Stomach (tissue), 9 donors: ENCODE data around the gene GABBR1. TPM values are rescaled to one million over a fixed set of nuclear protein-coding genes. Genes with fewer than 3 reads are reported as not detected.

Source experiments
- DNase-seq, 2 donors: peaks; one replicate each; pipeline versions ENCODE4 v3.0.0 to v3.0.0-alpha.2; 2013 to 2019
- H3K27ac ChIP-seq, 5 donors: fragments of 200-600 bp in 4 of 5; sonication (generic) in 4 of 5; one replicate each; pipeline ENCODE4 v1.5.1; 2013 to 2019; ENCODE audit warnings: mild to moderate bottlenecking in 1 of 5, moderate library complexity in 1 of 5
- H3K27me3 ChIP-seq, 3 donors: fragments of 200-600 bp; sonication (generic); one replicate each; pipeline ENCODE4 v1.5.1; 2017 to 2019; ENCODE audit warnings: mixed run types in 1 of 3
- H3K36me3 ChIP-seq, 4 donors: fragments of 200-600 bp; sonication (generic); 1 replicate in 3 of 4; 2 replicates in 1 of 4; pipeline ENCODE4 v1.5.1; 2016 to 2019
- H3K4me1 ChIP-seq, 4 donors: fragments of 200-600 bp; sonication (generic); one replicate each; pipeline ENCODE4 v1.5.1; 2016 to 2019
- H3K4me3 ChIP-seq, 4 donors: fragments of 200-600 bp; sonication (generic) in 3 of 4; one replicate each; pipeline ENCODE4 v1.5.1; 2016 to 2019; ENCODE audit warnings: mild to moderate bottlenecking in 1 of 4
- H3K9me3 ChIP-seq, 4 donors: fragments of 200-600 bp; sonication (generic); one replicate each; pipeline ENCODE4 v1.5.1; 2016 to 2019
- CTCF ChIP-seq, 7 experiments: fragments of 450-650 bp in 4 of 7; fragments of 200-600 bp in 3 of 7; sonication (generic) in 3 of 7; IDR thresholded peaks; one replicate each; pipeline ENCODE4 v1.5.1; 2016 to 2019; ENCODE audit warnings: antibody characterized with exemption in 7 of 7, control low read depth in 2 of 7, mild to moderate bottlenecking in 1 of 7
- EP300 ChIP-seq: sonication (generic); formaldehyde crosslinking; IDR thresholded peaks from one replicate; pipeline ENCODE4 v1.6.1; 2017; ENCODE audit warnings: antibody characterized with exemption
- POLR2A ChIP-seq, 4 donors: fragments of 450-650 bp; IDR thresholded peaks; one replicate each; pipeline ENCODE4 v1.6.1; 2016; ENCODE audit warnings: antibody characterized with exemption in 4 of 4, control low read depth in 2 of 4, mild to moderate bottlenecking in 1 of 4, moderate library complexity in 1 of 4
- POLR2AphosphoS5 ChIP-seq, 3 donors: sonication (generic); formaldehyde crosslinking; IDR thresholded peaks; one replicate each; pipeline ENCODE4 v1.6.1; 2016; ENCODE audit warnings: antibody characterized with exemption in 3 of 3
- WGBS, 5 donors: extraction: QIAGEN DNeasy Blood & Tissue Kit in 3 of 5; methylation state at CpG; one replicate each; pipeline versions ENCODE4 v1.1.5 to v1.1.7; 2013 to 2018; 5-methylcytosine and 5-hydroxymethylcytosine counted together
- intact Hi-C: fragments of 100-400 bp; cut with DNase I; formaldehyde crosslinking; loops from one replicate; pipeline ENCODE4 v1.15.1; 2023; ENCODE audit warnings: low total_unique reads
- polyA plus RNA-seq, 3 donors: library from polyadenylated mRNA; stranded (reverse); fragments of 200-250 nt; gene quantifications; one replicate each; pipeline ENCODE4 v1.2.3, GENCODE V29; 2013
- total RNA-seq, 5 donors: library from RNA; depleted of rRNA; stranded (reverse); fragments of >200 nt; gene quantifications; one replicate each; pipeline versions ENCODE4 v1.1.0 to v1.2.3, GENCODE V29; 2014 to 2016
- donor health status: healthy with polysubstance abuse.
- donor health status: Bipolar disorder and iron deficiency.
- donor health status: healthy.

GABBR1 gene
- total and polyA plus RNA-seq, 8 donors: 4.5 to 101 (median 29.8) TPM

GRCh38 chr6:29521006-29521680, 111.8 kb downstream of the GABBR1 start:
- Histone ChIP-seq H3K4me3 (no peak overlapping the region), H3K27ac (no peak overlapping the region), H3K9me3 (no peaks in the 10 kb centered on the region), H3K27me3 (no peaks in the 10 kb centered on the region), H3K36me3 (no peaks in the 10 kb centered on the region), H3K4me1 (no peaks in the 10 kb centered on the region)
- intact Hi-C loops: no loop called here
- 44 to 62% (median 53%) methylated on average over 8 of the region's 8 CpGs for WGBS, 5 donors
- TF ChIP-seq POLR2AphosphoS5 (IDR thresholded peaks at IDR 0.05) (no peak), CTCF (IDR thresholded peaks at IDR 0.05) (no peak), EP300 (no peak), POLR2A (IDR thresholded peaks at IDR 0.05) (no peak)
- DNase-seq: no peak

GRCh38 chr6:29520232-29520631, 112.8 kb downstream of the GABBR1 start:
- WGBS, 5 donors: 76 to 84% (median 83%) methylated on average over 4 of the region's 4 CpGs

DNA sequence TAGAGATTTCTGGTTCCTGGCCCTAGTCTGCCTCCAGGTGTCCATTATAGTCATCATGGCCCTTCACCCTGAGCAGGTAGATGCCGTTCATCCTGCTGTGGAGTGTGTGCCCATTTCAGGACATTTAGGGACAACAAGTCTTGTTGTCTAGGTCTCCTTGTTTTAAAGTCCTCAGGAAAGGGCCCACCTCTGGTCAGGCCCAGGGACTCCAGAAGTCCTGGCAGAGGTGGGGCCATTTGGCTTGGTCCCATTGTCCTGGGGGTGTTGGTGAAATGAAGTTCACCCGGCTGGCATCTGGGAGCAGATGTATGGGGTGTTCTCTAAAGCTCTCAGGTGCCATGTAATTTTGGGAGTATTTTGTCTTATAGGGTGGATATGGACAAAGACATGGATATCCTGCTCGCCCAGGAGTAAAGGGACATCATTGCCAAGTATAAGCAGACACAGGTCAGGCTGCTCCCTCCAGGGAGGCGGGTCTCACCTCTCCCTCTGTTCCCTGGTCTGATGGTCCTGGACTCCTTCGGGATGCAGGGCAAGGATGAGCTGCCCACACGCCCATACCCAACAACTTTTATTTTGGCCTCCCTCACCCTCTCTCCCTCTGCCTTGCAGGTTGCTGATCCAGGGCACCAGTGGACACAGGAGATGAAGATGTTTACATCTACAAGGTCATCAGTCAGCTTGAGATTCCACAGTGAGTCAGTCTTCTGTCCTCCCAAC, 113.5 kb downstream of the GABBR1 start:
- H3K27ac ChIP-seq: no peak overlapping the region
- H3K27me3 ChIP-seq: no peaks in the 10 kb centered on the region
- H3K4me1 ChIP-seq: no peaks in the 10 kb centered on the region
- TF ChIP-seq CTCF (IDR thresholded peaks at IDR 0.05) (no peak), EP300 (no peak), POLR2A (IDR thresholded peaks at IDR 0.05) (no peak), POLR2AphosphoS5 (IDR thresholded peaks at IDR 0.05) (no peak)
- 72 to 90% (median 89%) methylated on average over 5 to 6 of the region's 6 CpGs for WGBS, 5 donors
- H3K4me3 ChIP-seq: no peak overlapping the region
- intact Hi-C loops: no loop called here
- DNase-seq: no peak
- no peaks in the 10 kb centered on the region for H3K9me3 ChIP-seq
- no peaks in the 10 kb centered on the region for H3K36me3 ChIP-seq

More at GRCh38 chr6:29520232-29520631, 112.8 kb downstream of the GABBR1 start:
- Histone ChIP-seq H3K4me3 (no peak overlapping the region), H3K36me3 (no peaks in the 10 kb centered on the region), H3K9me3 (no peaks in the 10 kb centered on the region), H3K27ac (no peak overlapping the region), H3K4me1 (no peaks in the 10 kb centered on the region), H3K27me3 (no peaks in the 10 kb centered on the region)
- DNase-seq: no peak
- no peak for TF ChIP-seq POLR2AphosphoS5 (IDR thresholded peaks at IDR 0.05)
- TF ChIP-seq EP300: no peak
- no peak for TF ChIP-seq POLR2A (IDR thresholded peaks at IDR 0.05)
- TF ChIP-seq CTCF (IDR thresholded peaks at IDR 0.05): no peak
- intact Hi-C loops: no loop called here

DNA sequence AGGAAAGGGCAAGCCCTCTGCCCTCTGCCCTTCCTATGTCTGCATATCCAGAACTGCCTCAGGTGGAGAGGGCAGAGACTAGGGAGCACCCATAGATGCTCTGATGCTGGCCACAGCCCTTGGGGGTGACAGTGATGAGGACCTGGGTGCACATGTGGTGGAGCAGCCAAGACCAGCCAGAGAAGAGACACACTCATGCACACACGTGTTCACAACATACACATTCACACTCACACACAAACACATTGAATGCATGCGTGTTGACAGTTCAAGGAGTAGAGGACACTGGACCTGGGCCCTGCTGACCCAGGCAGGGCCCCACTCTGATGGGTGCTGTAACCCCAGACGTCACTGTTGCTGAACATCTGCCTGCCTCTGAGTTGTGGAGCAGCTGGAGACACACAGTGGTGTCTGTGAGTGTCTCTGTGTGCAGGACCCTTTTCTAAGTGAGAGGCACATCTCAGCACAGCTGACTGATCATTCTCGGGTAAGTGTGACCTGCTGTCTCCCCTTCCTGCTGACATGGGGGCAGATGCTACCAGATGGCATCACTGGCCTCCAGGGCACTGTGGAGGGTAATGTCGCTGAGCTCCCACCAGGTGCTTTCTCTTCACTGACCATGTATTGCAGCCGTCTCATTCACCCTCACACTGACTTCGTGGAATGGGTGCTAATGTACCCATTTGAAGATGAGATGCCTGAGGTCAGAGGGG, 115.1 kb downstream of the GABBR1 start:
- no peak for DNase-seq
- H3K27me3 ChIP-seq: no peaks in the 10 kb centered on the region
- TF ChIP-seq EP300 (no peak), CTCF (IDR thresholded peaks at IDR 0.05) (no peak), POLR2AphosphoS5 (IDR thresholded peaks at IDR 0.05) (no peak), POLR2A (IDR thresholded peaks at IDR 0.05) (no peak)

More for the DNA sequence above, 115.1 kb downstream of the GABBR1 start:
- 74 to 78% (median 76%) methylated on average over 6 to 7 of the region's 7 CpGs for WGBS, 5 donors
- Histone ChIP-seq H3K4me1 (no peaks in the 10 kb centered on the region), H3K36me3 (no peaks in the 10 kb centered on the region), H3K27ac (no peak overlapping the region), H3K4me3 (no peak overlapping the region), H3K9me3 (no peaks in the 10 kb centered on the region)
- intact Hi-C loops: no loop called here
